ENCODE results near the gene UTF1. TPM values are rescaled to one million over a fixed set of nuclear protein-coding genes. Genes with fewer than 3 reads are reported as not detected.

UTF1 gene
- total RNA-seq, 2 donors from 2014 or later, result 1.5 TPM; not detected in 1

- WGBS, 2 experiments (ENCODE audit: insufficient coverage in 1 of 2, insufficient read length in 1 of 2), result 83 to 86% methylated on average over 22 to 29 of the region's 29 CpGs
- H3K4me1 ChIP-seq (ENCODE audit: control insufficient read depth, insufficient read depth, low read length), result no peaks in the 10 kb centered on the region
- Mint-ChIP-seq H3K27ac (no peak overlapping the region), H3K9me3 (no peaks in the 10 kb centered on the region), H3K4me3 (no peak overlapping the region), H3K36me3 (ENCODE audit: low read depth) (no peaks in the 10 kb centered on the region), H3K27me3 (ENCODE audit: insufficient read depth) (no peaks in the 10 kb centered on the region), H3K4me1 (no peaks in the 10 kb centered on the region)
- H3K9me3 ChIP-seq (ENCODE audit: control insufficient read depth, low read length), result no peaks in the 10 kb centered on the region
- no peaks in the 10 kb centered on the region for H3K27me3 ChIP-seq (ENCODE audit: control insufficient read depth, insufficient read depth, low read length, poor library complexity, severe bottlenecking)
- H3K4me3 ChIP-seq (ENCODE audit: low read length), result no peak overlapping the region
- no peak for DNase-seq
- no peak for TF ChIP-seq CTCF (conservative IDR thresholded peaks at IDR 0.05)
- no peak overlapping the region for H3K27ac ChIP-seq (ENCODE audit: low read depth, low read length)
- H3K9ac ChIP-seq (ENCODE audit: extremely low read depth, low read length, poor library complexity, severe bottlenecking), result no peak overlapping the region
- H3K36me3 ChIP-seq (ENCODE audit: control insufficient read depth, insufficient read depth, low read length), result no peaks in the 10 kb centered on the region
Measured at GRCh38 chr10:133201948-133202725, 27.9 kb upstream of the UTF1 start.

- Mint-ChIP-seq H3K27ac (no peak overlapping the region), H3K27me3 (ENCODE audit: insufficient read depth) (no peaks in the 10 kb centered on the region), H3K9me3 (no peaks in the 10 kb centered on the region), H3K4me3 (no peak overlapping the region), H3K36me3 (ENCODE audit: low read depth) (no peaks in the 10 kb centered on the region), H3K4me1 (no peaks in the 10 kb centered on the region)
- H3K4me1 ChIP-seq (ENCODE audit: control insufficient read depth, insufficient read depth, low read length), result no peaks in the 10 kb centered on the region
- DNase-seq, result no peak
- no peak overlapping the region for H3K4me3 ChIP-seq (ENCODE audit: low read length)
- no peaks in the 10 kb centered on the region for H3K36me3 ChIP-seq (ENCODE audit: control insufficient read depth, insufficient read depth, low read length)
- no peak overlapping the region for H3K27ac ChIP-seq (ENCODE audit: low read depth, low read length)
- 92 to 93% methylated on average over 27 to 52 of the region's 62 CpGs for WGBS, 2 experiments (ENCODE audit: insufficient coverage in 1 of 2, insufficient read length in 1 of 2)
- H3K9ac ChIP-seq (ENCODE audit: extremely low read depth, low read length, poor library complexity, severe bottlenecking), result no peak overlapping the region
- TF ChIP-seq CTCF (conservative IDR thresholded peaks at IDR 0.05), result no peak
- H3K9me3 ChIP-seq (ENCODE audit: control insufficient read depth, low read length), result no peaks in the 10 kb centered on the region
- no peaks in the 10 kb centered on the region for H3K27me3 ChIP-seq (ENCODE audit: control insufficient read depth, insufficient read depth, low read length, poor library complexity, severe bottlenecking)
Measured at GRCh38 chr10:133202778-133203651, 27.0 kb upstream of the UTF1 start.

GRCh38 chr10:133203652-133204195, 26.3 kb upstream of the UTF1 start:
- no peaks in the 10 kb centered on the region for H3K4me1 Mint-ChIP-seq
- H3K9me3 Mint-ChIP-seq, result no peaks in the 10 kb centered on the region
- Histone ChIP-seq H3K4me3 (ENCODE audit: low read length) (no peak overlapping the region), H3K9me3 (ENCODE audit: control insufficient read depth, low read length) (no peaks in the 10 kb centered on the region), H3K27ac (ENCODE audit: low read depth, low read length) (no peak overlapping the region), H3K4me1 (ENCODE audit: control insufficient read depth, insufficient read depth, low read length) (no peaks in the 10 kb centered on the region), H3K36me3 (ENCODE audit: control insufficient read depth, insufficient read depth, low read length) (no peaks in the 10 kb centered on the region), H3K9ac (ENCODE audit: extremely low read depth, low read length, poor library complexity, severe bottlenecking) (no peak overlapping the region), H3K27me3 (ENCODE audit: control insufficient read depth, insufficient read depth, low read length, poor library complexity, severe bottlenecking) (no peaks in the 10 kb centered on the region)
- 89 to 92% methylated on average over 29 to 31 of the region's 31 CpGs for WGBS, 2 experiments (ENCODE audit: insufficient coverage in 1 of 2, insufficient read length in 1 of 2)
- no peaks in the 10 kb centered on the region for H3K27me3 Mint-ChIP-seq (ENCODE audit: insufficient read depth)
- no peak for TF ChIP-seq CTCF (conservative IDR thresholded peaks at IDR 0.05)
- no peak overlapping the region for H3K27ac Mint-ChIP-seq
- DNase-seq, result no peak
- H3K36me3 Mint-ChIP-seq (ENCODE audit: low read depth), result no peaks in the 10 kb centered on the region
- H3K4me3 Mint-ChIP-seq, result no peak overlapping the region
